Adipocyte (in vitro differentiated cells): ENCODE data around the gene GALR3.

Experiments used
- DNase-seq: peaks from one replicate; pipeline ENCODE4 v3.0.0-alpha.2; 2015; ENCODE audit warnings: low read depth
- H3K27me3 ChIP-seq: replicated peaks from 2 replicates; pipeline ENCODE4 v1.7.0; 2013; ENCODE audit warnings: mild to moderate bottlenecking, low read length, moderate library complexity; ENCODE audit not compliant: control insufficient read depth, insufficient read depth
- H3K36me3 ChIP-seq: 2 replicates; pipeline ENCODE4 v1.7.0; 2013; ENCODE audit warnings: low read length, mild to moderate bottlenecking, moderate library complexity; ENCODE audit not compliant: control insufficient read depth, insufficient read depth, severe bottlenecking
- H3K4me1 ChIP-seq: 2 replicates; pipeline ENCODE4 v1.7.0; 2013; ENCODE audit warnings: mild to moderate bottlenecking, low read length, moderate library complexity; ENCODE audit not compliant: control insufficient read depth, insufficient read depth
- H3K4me3 ChIP-seq: 2 replicates; pipeline ENCODE4 v1.7.0; 2013; ENCODE audit warnings: mild to moderate bottlenecking, low read length, moderate library complexity
- H3K9ac ChIP-seq: 2 replicates; pipeline ENCODE4 v1.7.0; 2013; ENCODE audit warnings: mild to moderate bottlenecking, low read length, moderate library complexity
- H3K9me3 ChIP-seq: 2 replicates; pipeline ENCODE4 v1.7.0; 2013; ENCODE audit warnings: mild to moderate bottlenecking, low read length, moderate library complexity; ENCODE audit not compliant: control insufficient read depth

Gene GALR3

GRCh38 chr22:37860796-37861421, 37.7 kb downstream of the GALR3 start:
- no peaks in the 10 kb centered on the region for H3K4me1 ChIP-seq
- no peak overlapping the region for H3K4me3 ChIP-seq
- H3K9me3 ChIP-seq, result no peaks in the 10 kb centered on the region
- H3K9ac ChIP-seq, result no peak overlapping the region
- no peaks in the 10 kb centered on the region for H3K27me3 ChIP-seq
- peaks cover 84% of the 10 kb centered on the region for H3K36me3 ChIP-seq
- DNase-seq, result no peak

- no peak for DNase-seq
- Histone ChIP-seq H3K9ac (peak overlapping the region; percentile 13), H3K36me3 (peaks cover 83% of the 10 kb centered on the region), H3K4me3 (no peak overlapping the region), H3K27me3 (no peaks in the 10 kb centered on the region), H3K9me3 (no peaks in the 10 kb centered on the region), H3K4me1 (no peaks in the 10 kb centered on the region)
Measured at GRCh38 chr22:37862570-37863325, 39.6 kb downstream of the GALR3 start.

GRCh38 chr22:37865510-37865909, 42.3 kb downstream of the GALR3 start:
- H3K9me3 ChIP-seq, result no peaks in the 10 kb centered on the region
- H3K4me3 ChIP-seq, result no peak overlapping the region
- H3K36me3 ChIP-seq, result peaks cover 86% of the 10 kb centered on the region
- DNase-seq, result no peak
- H3K27me3 ChIP-seq, result no peaks in the 10 kb centered on the region
- no peaks in the 10 kb centered on the region for H3K4me1 ChIP-seq
- no peak overlapping the region for H3K9ac ChIP-seq

- Histone ChIP-seq H3K36me3 (peaks cover 82% of the 10 kb centered on the region), H3K4me1 (no peaks in the 10 kb centered on the region)
Measured at GRCh38 chr22:37870273-37870672, 47.1 kb downstream of the GALR3 start.

More at GRCh38 chr22:37870273-37870672, 47.1 kb downstream of the GALR3 start:
- Histone ChIP-seq H3K4me3 (no peak overlapping the region), H3K9me3 (no peaks in the 10 kb centered on the region), H3K27me3 (no peaks in the 10 kb centered on the region), H3K9ac (no peak overlapping the region)
- no peak for DNase-seq
